Caki2 (cell line): Measurements from ENCODE around the gene CCDC88B. TPM values are rescaled to one million over a fixed set of nuclear protein-coding genes. Genes with fewer than 3 reads are reported as not detected.
"Not testable (repeated sequence)": the region's sequence is repeated elsewhere in the genome, so short reads cannot be mapped to it uniquely, and the experiment has no call there.

Experiments
- DNase-seq: peaks from one replicate; pipeline ENCODE4 v3.0.0-alpha.2; 2015; ENCODE audit warnings: low read depth
- in situ Hi-C: cut with HindIII; loops from 2 replicates; pipeline ENCODE4 v1.10.0; 2016; ENCODE audit warnings: low sequenced_read_pairs, low pct_unique_long_range_greater_than_20kb, mixed read lengths
- total RNA-seq: library from RNA; depleted of rRNA; stranded (reverse); fragments of >200 nt; shearing (Covaris generic); gene quantifications from 2 replicates; pipeline ENCODE4 v1.2.3, GENCODE V29; 2014; ENCODE audit warnings: low replicate concordance

The CCDC88B gene
- total RNA-seq, 1 experiment from 2014 or later, result 4.9 TPM

GRCh38 chr11:64303109-64304031 is 36.6 kb upstream of the CCDC88B start:
- in situ Hi-C loops, result no loop called here
- DNase-seq, result no peak

DNA sequence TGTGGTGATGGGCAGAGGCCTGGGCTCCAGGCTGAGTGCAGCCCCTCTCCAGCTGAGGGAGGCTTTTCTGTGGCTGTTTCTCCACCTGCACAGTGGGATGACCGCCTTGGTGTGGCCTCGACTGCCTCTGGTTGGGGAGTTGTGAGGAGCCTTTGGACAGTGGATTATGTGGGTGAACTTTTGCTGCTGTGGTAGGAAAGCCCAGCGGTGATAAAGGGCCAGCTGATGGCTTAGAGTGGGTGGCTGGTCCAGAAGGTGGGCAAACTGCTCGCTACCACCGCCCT is 36.0 kb upstream of the CCDC88B start:
- DNase-seq, result no peak
- in situ Hi-C loops, result no loop called here

- peak; percentile 80 for DNase-seq
- in situ Hi-C loops, result no loop called here
Observed at GRCh38 chr11:64304316-64305072, 35.5 kb upstream of the CCDC88B start.

- in situ Hi-C loops, result no loop called here
- peak; percentile 97 for DNase-seq
Observed at GRCh38 chr11:64305075-64305690, 34.8 kb upstream of the CCDC88B start, which contains the start of gene ESRRA. TSS of gene ESRRA (plus strand) at chr11:64305524. CDS start at chr11:64307180, 1,656 bp downstream.

DNA sequence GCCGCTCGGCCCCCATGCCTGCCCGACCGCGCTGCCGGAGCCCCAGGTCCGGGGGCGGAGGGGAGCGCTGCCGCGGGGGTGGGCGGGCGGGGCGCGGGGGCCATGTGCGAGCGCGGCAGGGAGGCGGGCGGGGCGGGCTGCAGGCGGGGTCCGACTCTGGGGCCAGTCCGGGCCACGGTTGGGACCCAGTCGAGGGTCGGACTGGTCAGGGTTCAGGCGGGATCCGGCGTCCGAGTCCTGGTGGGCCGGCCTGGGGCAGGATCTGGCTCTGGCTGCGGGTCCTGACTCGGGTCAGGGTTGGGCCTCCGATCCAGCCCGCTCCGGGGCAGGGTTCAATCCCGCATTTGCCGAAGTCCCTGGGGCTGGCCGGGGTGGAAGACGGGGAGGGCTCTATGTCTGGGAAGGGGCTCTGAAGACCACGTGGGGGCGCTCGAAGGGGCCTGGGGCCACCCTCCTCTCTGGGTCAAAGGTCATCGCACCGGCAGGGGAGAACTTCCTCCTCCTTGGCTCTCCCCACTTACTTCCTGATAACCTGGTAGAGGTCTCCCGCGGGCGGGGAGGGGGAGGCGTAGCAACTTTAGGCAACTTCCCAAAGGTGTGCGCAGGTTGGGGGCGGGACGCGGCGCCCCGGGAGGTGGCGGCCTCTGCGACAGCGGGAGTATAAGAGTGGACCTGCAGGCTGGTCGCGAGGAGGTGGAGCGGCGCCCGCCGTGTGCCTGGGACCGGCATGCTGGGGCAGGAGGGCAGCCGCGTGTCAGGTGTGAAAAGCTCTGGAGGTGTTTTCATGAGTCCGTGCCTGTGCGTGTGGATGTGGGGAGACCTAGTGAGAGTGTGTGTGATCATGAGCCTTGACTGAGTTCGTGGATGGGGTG is 34.1 kb upstream of the CCDC88B start:
- DNase-seq, result peak; percentile 55
- in situ Hi-C loops, result no loop called here

DNA sequence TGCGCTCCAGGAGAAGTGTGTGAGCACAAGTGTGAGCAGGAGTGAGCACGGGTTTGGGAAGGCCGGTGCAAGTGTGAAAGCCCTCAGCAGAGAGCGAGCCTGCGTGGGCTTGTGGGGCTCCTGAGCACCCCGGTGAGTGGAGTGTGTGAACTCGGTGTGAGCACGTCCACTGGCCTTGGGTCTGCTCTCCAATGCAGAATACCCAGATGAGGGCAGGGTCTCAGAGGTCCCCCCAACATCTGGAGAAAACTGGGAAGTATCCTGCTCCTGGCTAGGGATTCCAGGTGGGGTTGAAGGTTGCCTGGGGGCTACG is 33.5 kb upstream of the CCDC88B start:
- DNase-seq, result no peak
- in situ Hi-C loops, result no loop called here

DNA sequence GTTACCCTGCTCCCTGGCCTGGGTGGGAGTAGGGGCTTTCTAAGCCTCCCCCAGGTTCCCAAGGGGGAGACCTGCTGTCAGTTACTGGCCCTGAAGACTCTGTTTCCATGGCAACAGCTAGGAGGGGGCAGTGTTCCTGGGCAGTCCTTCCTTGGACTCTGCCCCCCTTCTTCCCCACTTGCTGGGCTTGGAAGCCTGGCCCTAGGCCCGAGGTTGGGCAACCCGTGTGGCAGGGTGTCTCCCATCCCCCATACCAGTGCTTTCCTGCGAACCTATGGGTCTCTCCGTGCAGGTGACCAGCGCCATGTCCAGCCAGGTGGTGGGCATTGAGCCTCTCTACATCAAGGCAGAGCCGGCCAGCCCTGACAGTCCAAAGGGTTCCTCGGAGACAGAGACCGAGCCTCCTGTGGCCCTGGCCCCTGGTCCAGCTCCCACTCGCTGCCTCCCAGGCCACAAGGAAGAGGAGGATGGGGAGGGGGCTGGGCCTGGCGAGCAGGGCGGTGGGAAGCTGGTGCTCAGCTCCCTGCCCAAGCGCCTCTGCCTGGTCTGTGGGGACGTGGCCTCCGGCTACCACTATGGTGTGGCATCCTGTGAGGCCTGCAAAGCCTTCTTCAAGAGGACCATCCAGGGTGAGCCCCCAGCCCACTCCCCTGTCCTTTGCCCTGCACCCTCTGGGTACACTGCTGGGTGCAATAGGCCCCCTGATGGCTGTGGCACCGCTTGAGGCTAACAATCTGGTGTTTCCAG is 33.0 kb upstream of the CCDC88B start:
- in situ Hi-C loops, result no loop called here
- no peak for DNase-seq

DNA sequence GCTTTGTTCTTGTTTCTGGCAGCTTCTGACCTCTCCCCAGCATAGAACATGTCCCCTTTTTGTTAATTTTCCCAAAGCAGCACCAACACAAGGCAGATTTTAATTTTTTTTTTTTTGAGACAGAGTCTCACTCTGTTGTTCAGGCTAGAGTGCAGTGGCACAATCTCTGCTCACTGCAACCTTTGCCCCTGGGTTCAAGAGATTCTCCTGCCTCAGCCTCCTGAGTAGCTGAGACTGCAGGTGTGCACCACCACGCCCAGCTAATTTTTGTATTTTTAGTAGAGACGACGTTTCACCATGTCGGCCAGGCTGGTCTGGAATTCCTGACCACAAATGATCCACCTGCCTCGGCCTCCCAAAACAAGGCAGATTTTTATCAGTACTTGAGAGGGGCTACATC is 32.2 kb upstream of the CCDC88B start:
- in situ Hi-C loops, DNase-seq: not testable (repeated sequence)

GRCh38 chr11:64312947-64313346 is 27.1 kb upstream of the CCDC88B start:
- DNase-seq, result no peak
- in situ Hi-C loops, result no loop called here

DNA sequence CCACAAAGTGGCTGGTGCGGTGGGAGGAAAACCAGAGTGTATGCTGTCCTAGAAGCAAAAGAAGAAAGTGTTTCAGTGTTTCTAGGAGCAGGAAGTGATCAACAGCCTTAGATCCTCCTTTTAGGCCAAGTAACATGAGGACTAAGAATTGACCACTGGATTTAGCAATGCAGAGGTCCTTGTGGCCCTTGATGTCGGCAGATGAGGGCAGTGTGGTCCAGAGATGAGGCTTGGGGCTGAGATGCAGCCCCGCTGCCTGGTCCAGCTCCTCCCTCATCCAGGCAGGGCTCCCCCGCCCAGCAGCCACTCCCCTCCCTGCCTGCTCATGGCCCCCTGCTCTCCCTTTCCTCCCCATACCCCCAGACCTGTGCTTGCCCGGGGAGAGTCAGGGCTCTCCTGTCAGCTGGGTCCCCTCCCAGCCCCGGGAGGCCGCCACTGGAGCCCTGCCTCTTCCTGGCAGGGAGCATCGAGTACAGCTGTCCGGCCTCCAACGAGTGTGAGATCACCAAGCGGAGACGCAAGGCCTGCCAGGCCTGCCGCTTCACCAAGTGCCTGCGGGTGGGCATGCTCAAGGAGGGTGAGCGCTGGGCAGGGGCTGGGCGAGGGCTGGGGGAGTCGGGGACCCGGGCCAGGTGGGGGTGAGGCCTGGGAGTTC is 26.4 kb upstream of the CCDC88B start:
- in situ Hi-C loops, result no loop called here
- DNase-seq, result no peak

- in situ Hi-C loops, result no loop called here
- DNase-seq, result no peak
Observed at GRCh38 chr11:64314146-64314804, 25.7 kb upstream of the CCDC88B start.

GRCh38 chr11:64314805-64315561 is 25.0 kb upstream of the CCDC88B start:
- in situ Hi-C loops, result no loop called here
- DNase-seq, result no peak

DNA sequence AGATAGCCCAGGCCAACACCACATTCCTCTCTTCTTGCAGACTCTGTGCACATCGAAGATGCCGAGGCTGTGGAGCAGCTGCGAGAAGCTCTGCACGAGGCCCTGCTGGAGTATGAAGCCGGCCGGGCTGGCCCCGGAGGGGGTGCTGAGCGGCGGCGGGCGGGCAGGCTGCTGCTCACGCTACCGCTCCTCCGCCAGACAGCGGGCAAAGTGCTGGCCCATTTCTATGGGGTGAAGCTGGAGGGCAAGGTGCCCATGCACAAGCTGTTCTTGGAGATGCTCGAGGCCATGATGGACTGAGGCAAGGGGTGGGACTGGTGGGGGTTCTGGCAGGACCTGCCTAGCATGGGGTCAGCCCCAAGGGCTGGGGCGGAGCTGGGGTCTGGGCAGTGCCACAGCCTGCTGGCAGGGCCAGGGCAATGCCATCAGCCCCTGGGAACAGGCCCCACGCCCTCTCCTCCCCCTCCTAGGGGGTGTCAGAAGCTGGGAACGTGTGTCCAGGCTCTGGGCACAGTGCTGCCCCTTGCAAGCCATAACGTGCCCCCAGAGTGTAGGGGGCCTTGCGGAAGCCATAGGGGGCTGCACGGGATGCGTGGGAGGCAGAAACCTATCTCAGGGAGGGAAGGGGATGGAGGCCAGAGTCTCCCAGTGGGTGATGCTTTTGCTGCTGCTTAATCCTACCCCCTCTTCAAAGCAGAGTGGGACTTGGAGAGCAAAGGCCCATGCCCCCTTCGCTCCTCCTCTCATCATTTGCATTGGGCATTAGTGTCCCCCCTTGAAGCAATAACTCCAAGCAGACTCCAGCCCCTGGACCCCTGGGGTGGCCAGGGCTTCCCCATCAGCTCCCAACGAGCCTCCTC is 24.1 kb upstream of the CCDC88B start:
- DNase-seq, in situ Hi-C loops: not testable (repeated sequence)

DNA sequence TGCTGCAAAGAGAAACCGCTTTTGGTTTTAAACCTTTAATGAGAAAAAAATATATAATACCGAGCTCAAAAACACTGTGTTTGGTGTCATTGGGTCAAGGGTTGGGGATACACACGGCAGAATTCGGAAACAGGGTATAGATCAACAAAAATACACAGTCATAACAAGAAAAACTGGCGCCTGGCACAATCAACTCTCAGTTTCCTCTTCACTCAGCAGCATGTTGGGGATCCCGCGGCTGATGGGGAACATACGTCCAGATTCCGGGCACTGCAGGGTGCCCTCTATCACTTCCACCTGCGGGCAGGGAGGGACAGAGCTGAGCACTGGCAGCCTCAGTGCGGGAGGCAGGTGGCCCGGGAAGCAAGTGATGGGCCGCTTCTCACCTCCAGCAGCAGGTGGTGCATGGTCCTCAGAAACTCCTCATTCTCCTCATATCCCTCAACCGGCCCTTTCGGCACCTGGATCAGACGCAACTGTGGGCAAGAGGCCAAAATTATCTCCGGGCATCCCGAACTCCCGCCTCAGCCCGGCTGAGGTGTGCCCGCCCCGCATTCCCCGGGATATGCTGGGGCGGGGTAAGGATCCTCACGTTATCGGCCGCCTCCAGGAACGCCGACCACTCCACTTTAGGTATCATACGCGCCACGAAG is 23.2 kb upstream of the CCDC88B start:
- no peak for DNase-seq
- in situ Hi-C loops, result no loop called here
